ENCODE measurements around the gene OR6F1. TPM values are rescaled to one million over a fixed set of nuclear protein-coding genes. Genes with fewer than 3 reads are reported as not detected.
"Not testable (repeated sequence)": the region's sequence is repeated elsewhere in the genome, so short reads cannot be mapped to it uniquely, and the experiment has no call there.

OR6F1 gene
- not detected in 2 replicates for total RNA-seq

- Mint-ChIP-seq H3K36me3 (ENCODE audit: low read depth) (no peaks in the 10 kb centered on the region), H3K9me3 (peaks cover 7% of the 10 kb centered on the region), H3K27ac (no peak within 1 kb of the TSS), H3K4me1 (ENCODE audit: low read depth) (no peaks in the 10 kb centered on the region), H3K4me3 (no peak within 1 kb of the TSS), H3K27me3 (ENCODE audit: insufficient read depth) (no peaks in the 10 kb centered on the region)
- no peak for DNase-seq (ENCODE audit: low spot score)
- intact Hi-C loops (cut with micrococcal nuclease), result no loop called here
These were observed at the start of gene OR6F1 for GRCh38 chr1:247716546-247716945. Gene OR6F1, minus strand, starts transcription at chr1:247716646. Its CDS starts 3,891 bp downstream, at chr1:247712755.

GRCh38 chr1:247760456-247760855 is 44.0 kb upstream of the OR6F1 start, which contains the start of gene OR1C1:
Gene OR1C1, minus strand, starts transcription at chr1:247760556. Its CDS starts 2,150 bp downstream, at chr1:247758406.
- no peaks in the 10 kb centered on the region for H3K36me3 Mint-ChIP-seq (ENCODE audit: low read depth)
- intact Hi-C loops (cut with micrococcal nuclease), result no loop called here
- H3K27me3 Mint-ChIP-seq (ENCODE audit: insufficient read depth), result no peaks in the 10 kb centered on the region
- DNase-seq (ENCODE audit: low spot score), result no peak
- H3K9me3 Mint-ChIP-seq, result no peaks in the 10 kb centered on the region
- no peak within 1 kb of the TSS for H3K27ac Mint-ChIP-seq
- H3K4me3 Mint-ChIP-seq, result no peak within 1 kb of the TSS
- H3K4me1 Mint-ChIP-seq (ENCODE audit: low read depth), result no peaks in the 10 kb centered on the region

- H3K9me3 Mint-ChIP-seq; H3K27me3 Mint-ChIP-seq (ENCODE audit: insufficient read depth); H3K4me1 Mint-ChIP-seq (ENCODE audit: low read depth); DNase-seq (ENCODE audit: low spot score); H3K27ac Mint-ChIP-seq; H3K4me3 Mint-ChIP-seq; intact Hi-C loops (cut with micrococcal nuclease); H3K36me3 Mint-ChIP-seq (ENCODE audit: low read depth): not testable (repeated sequence)
These were observed 37.9 kb upstream of the OR6F1 start for GRCh38 chr1:247754311-247754710.

GRCh38 chr1:247749870-247750269 is 33.4 kb upstream of the OR6F1 start:
- H3K4me3 Mint-ChIP-seq, result no peak overlapping the region
- peaks cover 11% of the 10 kb centered on the region for H3K9me3 Mint-ChIP-seq
- no peaks in the 10 kb centered on the region for H3K4me1 Mint-ChIP-seq (ENCODE audit: low read depth)
- H3K36me3 Mint-ChIP-seq (ENCODE audit: low read depth), result no peaks in the 10 kb centered on the region
- H3K27ac Mint-ChIP-seq, result no peak overlapping the region
- no peaks in the 10 kb centered on the region for H3K27me3 Mint-ChIP-seq (ENCODE audit: insufficient read depth)
- intact Hi-C loops (cut with micrococcal nuclease), result no loop called here
- no peak for DNase-seq (ENCODE audit: low spot score)

GRCh38 chr1:247748041-247748440 is 31.6 kb upstream of the OR6F1 start, which contains the start of gene OR14A2:
Gene OR14A2, minus strand, starts transcription at chr1:247748141.
- no peak for DNase-seq (ENCODE audit: low spot score)
- Mint-ChIP-seq H3K4me1 (ENCODE audit: low read depth) (no peaks in the 10 kb centered on the region), H3K4me3 (no peak within 1 kb of the TSS), H3K9me3 (peaks cover 11% of the 10 kb centered on the region), H3K27ac (no peak within 1 kb of the TSS), H3K36me3 (ENCODE audit: low read depth) (no peaks in the 10 kb centered on the region), H3K27me3 (ENCODE audit: insufficient read depth) (no peaks in the 10 kb centered on the region)
- intact Hi-C loops (cut with micrococcal nuclease), result no loop called here

- intact Hi-C loops (cut with micrococcal nuclease), result no loop called here
- Mint-ChIP-seq H3K4me3 (no peak overlapping the region), H3K9me3 (peaks cover 11% of the 10 kb centered on the region), H3K27ac (no peak overlapping the region), H3K27me3 (ENCODE audit: insufficient read depth) (no peaks in the 10 kb centered on the region), H3K4me1 (ENCODE audit: low read depth) (no peaks in the 10 kb centered on the region), H3K36me3 (ENCODE audit: low read depth) (no peaks in the 10 kb centered on the region)
- no peak for DNase-seq (ENCODE audit: low spot score)
These were observed 31.2 kb upstream of the OR6F1 start for GRCh38 chr1:247747616-247748015.

GRCh38 chr1:247746391-247746935 is 30.0 kb upstream of the OR6F1 start:
- Mint-ChIP-seq H3K4me3 (no peak overlapping the region), H3K27me3 (ENCODE audit: insufficient read depth) (no peaks in the 10 kb centered on the region), H3K4me1 (ENCODE audit: low read depth) (no peaks in the 10 kb centered on the region), H3K27ac (no peak overlapping the region), H3K36me3 (ENCODE audit: low read depth) (no peaks in the 10 kb centered on the region), H3K9me3 (peaks cover 11% of the 10 kb centered on the region)
- no peak for DNase-seq (ENCODE audit: low spot score)
- intact Hi-C loops (cut with micrococcal nuclease), result no loop called here

GRCh38 chr1:247742215-247742760 is 25.8 kb upstream of the OR6F1 start:
- H3K27ac Mint-ChIP-seq; intact Hi-C loops (cut with micrococcal nuclease); H3K27me3 Mint-ChIP-seq (ENCODE audit: insufficient read depth); DNase-seq (ENCODE audit: low spot score); H3K36me3 Mint-ChIP-seq (ENCODE audit: low read depth); H3K4me3 Mint-ChIP-seq; H3K9me3 Mint-ChIP-seq; H3K4me1 Mint-ChIP-seq (ENCODE audit: low read depth): not testable (repeated sequence)

- Mint-ChIP-seq H3K36me3 (ENCODE audit: low read depth) (no peaks in the 10 kb centered on the region), H3K4me3 (no peak overlapping the region), H3K27ac (no peak overlapping the region), H3K9me3 (no peaks in the 10 kb centered on the region), H3K4me1 (ENCODE audit: low read depth) (no peaks in the 10 kb centered on the region), H3K27me3 (ENCODE audit: insufficient read depth) (no peaks in the 10 kb centered on the region)
- intact Hi-C loops (cut with micrococcal nuclease), result no loop called here
- no peak for DNase-seq (ENCODE audit: low spot score)
These were observed 25.3 kb upstream of the OR6F1 start for GRCh38 chr1:247741756-247742155.

GRCh38 chr1:247740721-247741120 is 24.3 kb upstream of the OR6F1 start:
- Mint-ChIP-seq H3K27me3 (ENCODE audit: insufficient read depth) (no peaks in the 10 kb centered on the region), H3K4me3 (no peak overlapping the region), H3K36me3 (ENCODE audit: low read depth) (no peaks in the 10 kb centered on the region), H3K4me1 (ENCODE audit: low read depth) (no peaks in the 10 kb centered on the region), H3K9me3 (no peaks in the 10 kb centered on the region), H3K27ac (no peak overlapping the region)
- no peak for DNase-seq (ENCODE audit: low spot score)
- intact Hi-C loops (cut with micrococcal nuclease), result no loop called here

- Mint-ChIP-seq H3K36me3 (ENCODE audit: low read depth) (no peaks in the 10 kb centered on the region), H3K4me3 (no peak within 1 kb of the TSS), H3K27me3 (ENCODE audit: insufficient read depth) (no peaks in the 10 kb centered on the region), H3K9me3 (no peaks in the 10 kb centered on the region), H3K4me1 (ENCODE audit: low read depth) (no peaks in the 10 kb centered on the region), H3K27ac (no peak within 1 kb of the TSS)
- DNase-seq (ENCODE audit: low spot score), result no peak
- intact Hi-C loops (cut with micrococcal nuclease), result no loop called here
These were observed 21.9 kb upstream of the OR6F1 start, which contains the start of gene OR14K1 for GRCh38 chr1:247738315-247738714. Gene OR14K1, plus strand, starts transcription at chr1:247738615. Its CDS starts 0 bp downstream, at chr1:247738615.

GRCh38 chr1:247721222-247721621 is 4.8 kb upstream of the OR6F1 start:
- Mint-ChIP-seq H3K4me3 (no peak overlapping the region), H3K27me3 (ENCODE audit: insufficient read depth) (no peaks in the 10 kb centered on the region), H3K4me1 (ENCODE audit: low read depth) (no peaks in the 10 kb centered on the region), H3K27ac (no peak overlapping the region), H3K36me3 (ENCODE audit: low read depth) (no peaks in the 10 kb centered on the region), H3K9me3 (peaks cover 15% of the 10 kb centered on the region)
- intact Hi-C loops (cut with micrococcal nuclease), result no loop called here
- DNase-seq (ENCODE audit: low spot score), result no peak

- Mint-ChIP-seq H3K9me3 (no peaks in the 10 kb centered on the region), H3K27me3 (ENCODE audit: insufficient read depth) (no peaks in the 10 kb centered on the region), H3K4me1 (ENCODE audit: low read depth) (no peaks in the 10 kb centered on the region), H3K4me3 (no peak overlapping the region), H3K27ac (no peak overlapping the region), H3K36me3 (ENCODE audit: low read depth) (no peaks in the 10 kb centered on the region)
- intact Hi-C loops (cut with micrococcal nuclease), result no loop called here
- no peak for DNase-seq (ENCODE audit: low spot score)
These were observed 2.7 kb downstream of the OR6F1 start for GRCh38 chr1:247713753-247714152.

GRCh38 chr1:247710681-247711080 is 5.8 kb downstream of the OR6F1 start:
- H3K4me1 Mint-ChIP-seq (ENCODE audit: low read depth); intact Hi-C loops (cut with micrococcal nuclease); H3K27me3 Mint-ChIP-seq (ENCODE audit: insufficient read depth); H3K27ac Mint-ChIP-seq; H3K9me3 Mint-ChIP-seq; H3K36me3 Mint-ChIP-seq (ENCODE audit: low read depth); DNase-seq (ENCODE audit: low spot score); H3K4me3 Mint-ChIP-seq: not testable (repeated sequence)
